K562 (cell line): ENCODE data around the gene TSC22D2. TPM values are rescaled to one million over a fixed set of nuclear protein-coding genes. Genes with fewer than 3 reads are reported as not detected.

Experiments
- AFF4 ChIP-seq: sonication (generic); formaldehyde crosslinking; IDR thresholded peaks from 2 replicates; pipeline ENCODE4 v1.8.0; 2023; ENCODE audit warnings: mild to moderate bottlenecking, missing genetic modification reagents
- ARNT ChIP-seq, 2 experiments: fragments of 450-650 bp; IDR thresholded peaks; 2 replicates each; pipeline ENCODE4 v1.6.1; 2016; ENCODE audit warnings: mild to moderate bottlenecking in 1 of 2
- ATF1 ChIP-seq, 2 experiments: fragments of 450-650 bp in 1 of 2; IDR thresholded peaks; 2 replicates each; pipeline ENCODE4 v1.6.1; 2016; ENCODE audit warnings: missing compliant biosample characterization in 1 of 2, missing genetic modification characterization in 1 of 2
- BRF1 ChIP-seq: IDR thresholded peaks from 3 replicates; pipeline ENCODE4 v1.6.1; 2011; ENCODE audit warnings: borderline replicate concordance, mild to moderate bottlenecking; ENCODE audit not compliant: insufficient read length; ENCODE audit errors: extremely low read depth
- CC2D1A ChIP-seq: fragments of 450-650 bp; IDR thresholded peaks from 2 replicates; pipeline ENCODE4 v1.6.1; 2017; ENCODE audit warnings: mild to moderate bottlenecking
- CTBP1 ChIP-seq: fragments of 450-650 bp; IDR thresholded peaks from 2 replicates; pipeline ENCODE4 v1.6.1; 2016; ENCODE audit warnings: borderline replicate concordance
- GATA2 ChIP-seq: sonication (generic); formaldehyde crosslinking; IDR thresholded peaks from 2 replicates; pipeline ENCODE4 v1.4.0; 2020; ENCODE audit warnings: mild to moderate bottlenecking, missing genetic modification reagents
- LCOR ChIP-seq: sonication (generic); formaldehyde crosslinking; IDR thresholded peaks from 2 replicates; pipeline ENCODE4 v1.8.0; 2022; ENCODE audit warnings: mild to moderate bottlenecking, missing genetic modification reagents
- LEF1 ChIP-seq: fragments of 450-650 bp; IDR thresholded peaks from 2 replicates; pipeline ENCODE4 v1.6.1; 2016; ENCODE audit warnings: mild to moderate bottlenecking
- MYNN ChIP-seq, 2 experiments: sonication (generic); formaldehyde crosslinking in 1 of 2; IDR thresholded peaks; 2 replicates each; pipeline versions ENCODE4 v1.5.0 to v1.6.1; 2016 to 2020; ENCODE audit warnings: antibody characterized with exemption in 1 of 2, missing genetic modification reagents in 1 of 2
- NFE2 ChIP-seq: IDR thresholded peaks from 2 replicates; pipeline ENCODE4 v1.6.1; 2014; ENCODE audit warnings: antibody characterized with exemption, low read depth
- PHF21A ChIP-seq: fragments of 450-650 bp; IDR thresholded peaks from 2 replicates; pipeline ENCODE4 v1.6.1; 2017; ENCODE audit warnings: low read depth, borderline replicate concordance
- PHF8 ChIP-seq: fragments of 200-600 bp; sonication (generic); IDR thresholded peaks from 2 replicates; pipeline ENCODE4 v1.6.1; 2012; ENCODE audit warnings: mixed run types, mild to moderate bottlenecking, inconsistent platforms, low read length, moderate library complexity, borderline replicate concordance
- TARDBP ChIP-seq: fragments of 450-650 bp; IDR thresholded peaks from 2 replicates; pipeline ENCODE4 v1.6.1; 2016
- ZNF12 ChIP-seq: sonication (generic); formaldehyde crosslinking; IDR thresholded peaks from 2 replicates; pipeline ENCODE4 v1.4.0; 2020; ENCODE audit warnings: mild to moderate bottlenecking, missing genetic modification reagents
- ZNF165 ChIP-seq: fragments of 250-450 bp; sonication (Bioruptor Pico); IDR thresholded peaks from 2 replicates; pipeline ENCODE4 v1.4.0; 2020; ENCODE audit warnings: borderline replicate concordance
- ZNF253 ChIP-seq: fragments of 250-450 bp; sonication (Bioruptor Pico); conservative IDR thresholded peaks from 2 replicates; pipeline ENCODE4 v1.6.1; 2021; ENCODE audit warnings: mild to moderate bottlenecking
- polyA plus RNA-seq, 8 experiments: library from polyadenylated mRNA; depleted of rRNA in 4 of 8; stranded (reverse) in 5 of 8; unstranded in 3 of 8; fragments of >200 nt; fragmentation: Nextera tagmentation in 2 of 8; fragmentation: Illumina TruSeq in 1 of 8; extraction: Ambion mirVana in 2 of 8; extraction: Trizol in 1 of 8; gene quantifications; 2 replicates each; pipeline versions ENCODE4 v1.2.1 to v1.2.3, GENCODE V29; 2011 to 2014; ENCODE audit warnings: inconsistent platforms in 1 of 8, missing spikeins in 1 of 8
- total RNA-seq, 7 experiments: library from RNA; depleted of rRNA in 6 of 7; stranded (reverse); fragments of >200 nt in 6 of 7; fragmentation: Illumina TruSeq in 2 of 7; extraction: Trizol in 2 of 7; gene quantifications; 2 replicates each; pipeline versions ENCODE4 v1.2.1 to v1.2.3, GENCODE V29; 2011 to 2021; ENCODE audit warnings: low replicate concordance in 1 of 7

TSC22D2 gene
- total and polyA plus RNA-seq, 9 of the 15 experiments (the other 6 are each of a cell fraction or from before 2014, with no cell fraction given) = 5.5 to 44.0 (median 19.3) TPM

- no peak for TF ChIP-seq TARDBP
- TF ChIP-seq ARNT (IDR thresholded peaks at IDR 0.05) = peak in 1 of 2 experiments; percentile 80; a peak in 2 of 4 replicates
- no peak for TF ChIP-seq BRF1
- 0 out of 2 replicates have a peak, but pooled peaks have one; percentile 47 for TF ChIP-seq LCOR (CRISPR knock-in tag)
- no peak for TF ChIP-seq AFF4 (CRISPR knock-in tag)
- peak; percentile 21; the same call in 1 of the 2 replicates for TF ChIP-seq NFE2
- peak; percentile 58; the same call in 1 of the 2 replicates for TF ChIP-seq CTBP1
- TF ChIP-seq ZNF12 (CRISPR knock-in tag) = no peak
- TF ChIP-seq MYNN (IDR thresholded peaks at IDR 0.05) = 0 out of 2 replicates have a peak, but pooled peaks have one; percentile 20
- TF ChIP-seq MYNN (CRISPR knock-in tag; IDR thresholded peaks at IDR 0.05) = no peak
- 0 out of 2 replicates have a peak, but pooled peaks have one; percentile 45 for TF ChIP-seq GATA2 (CRISPR knock-in tag)
- peak; percentile 66 for TF ChIP-seq LEF1
- no peak for TF ChIP-seq ZNF253 (CRISPR knock-in tag)
- 0 out of 2 replicates have a peak, but pooled peaks have one; percentile 23 for TF ChIP-seq PHF21A
- TF ChIP-seq PHF8 = no peak
- no peak for TF ChIP-seq ZNF165 (CRISPR knock-in tag)
- peak; percentile 64; the same call in 1 of the 2 replicates for TF ChIP-seq CC2D1A
- TF ChIP-seq ATF1 (CRISPR knock-in tag; IDR thresholded peaks at IDR 0.05) = no peak
- no peak for TF ChIP-seq ATF1 (tag; IDR thresholded peaks at IDR 0.05)
Measured at GRCh38 chr3:150449169-150449721, 41.1 kb downstream of the TSC22D2 start (continued).
